Mononuclear cell (primary cell): Measurements from ENCODE around the gene PHACTR1. TPM values are rescaled to one million over a fixed set of nuclear protein-coding genes. Genes with fewer than 3 reads are reported as not detected.

Source experiments
- H3K27me3 ChIP-seq: 2 replicates; pipeline ENCODE4 v1.6.0; 2011; ENCODE audit warnings: low read length, control low read depth; ENCODE audit not compliant: insufficient read depth
- H3K4me1 ChIP-seq: 2 replicates; pipeline ENCODE4 v1.5.1; 2011; ENCODE audit warnings: mild to moderate bottlenecking, low read length, control low read depth; ENCODE audit not compliant: insufficient read depth
- H3K4me3 ChIP-seq: 2 replicates; pipeline ENCODE4 v1.5.1; 2011; ENCODE audit warnings: mild to moderate bottlenecking, low read length, moderate library complexity
- H3K9me3 ChIP-seq: 2 replicates; pipeline ENCODE4 v1.5.1; 2011; ENCODE audit warnings: low read depth, mild to moderate bottlenecking, control low read depth, low read length
- total RNA-seq: library from RNA; depleted of rRNA; stranded (reverse); fragments of >200 nt; gene quantifications from one replicate; pipeline ENCODE4 v1.2.3, GENCODE V29; 2012

Gene PHACTR1
- total RNA-seq, 1 donor, result 81.6 TPM

GRCh38 chr6:13272131-13273046 lies 555.8 kb downstream of the PHACTR1 start:
- Histone ChIP-seq H3K4me3 (peak overlapping the region; percentile 59), H3K9me3 (no peaks in the 10 kb centered on the region), H3K27me3 (no peaks in the 10 kb centered on the region), H3K4me1 (peaks cover 86% of the 10 kb centered on the region)

GRCh38 chr6:13273202-13273930 lies 556.8 kb downstream of the PHACTR1 start:
- Histone ChIP-seq H3K9me3 (no peaks in the 10 kb centered on the region), H3K4me3 (peak overlapping the region; percentile 59), H3K27me3 (no peaks in the 10 kb centered on the region), H3K4me1 (peaks cover 86% of the 10 kb centered on the region)

DNA sequence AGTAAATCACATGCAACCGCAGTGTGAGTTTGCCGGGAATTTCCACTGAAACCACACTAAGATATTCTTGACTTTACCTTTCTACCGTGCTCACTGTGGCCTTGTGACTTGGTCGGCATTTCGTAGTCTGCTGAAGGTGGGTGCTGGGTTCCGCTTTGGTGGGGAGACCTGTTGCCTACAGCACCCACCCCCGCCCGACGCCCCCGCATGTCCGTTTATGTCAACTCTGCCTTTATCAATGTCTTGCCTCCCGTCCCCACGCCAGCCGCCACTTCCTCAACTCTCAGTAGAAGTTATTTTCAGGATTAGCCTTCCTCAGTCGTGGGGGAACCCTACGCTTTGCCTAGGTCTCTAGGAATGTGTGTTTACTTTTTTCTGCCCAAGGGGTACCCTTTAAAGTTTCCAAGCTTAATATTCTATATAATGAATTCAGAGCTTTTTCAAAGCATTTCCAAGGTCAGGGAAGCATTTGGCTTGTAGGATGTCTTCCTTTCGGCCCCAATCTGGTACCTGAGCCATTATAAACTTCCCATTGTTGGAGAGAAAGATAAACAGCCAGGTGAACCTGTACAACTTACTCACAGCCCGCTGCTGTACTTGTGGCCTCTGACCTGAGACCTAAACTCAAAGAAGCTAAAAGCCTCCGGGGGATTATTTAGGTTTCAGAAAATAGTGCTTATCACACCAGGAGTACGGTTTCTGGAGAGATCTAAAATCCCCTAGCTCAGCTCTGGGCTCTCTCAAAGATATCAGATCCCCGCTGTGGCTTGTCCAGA lies 557.6 kb downstream of the PHACTR1 start:
- peaks cover 80% of the 10 kb centered on the region for H3K4me1 ChIP-seq
- H3K4me3 ChIP-seq, result peak overlapping the region; percentile 50
- H3K9me3 ChIP-seq, result no peaks in the 10 kb centered on the region
- H3K27me3 ChIP-seq, result no peaks in the 10 kb centered on the region

DNA sequence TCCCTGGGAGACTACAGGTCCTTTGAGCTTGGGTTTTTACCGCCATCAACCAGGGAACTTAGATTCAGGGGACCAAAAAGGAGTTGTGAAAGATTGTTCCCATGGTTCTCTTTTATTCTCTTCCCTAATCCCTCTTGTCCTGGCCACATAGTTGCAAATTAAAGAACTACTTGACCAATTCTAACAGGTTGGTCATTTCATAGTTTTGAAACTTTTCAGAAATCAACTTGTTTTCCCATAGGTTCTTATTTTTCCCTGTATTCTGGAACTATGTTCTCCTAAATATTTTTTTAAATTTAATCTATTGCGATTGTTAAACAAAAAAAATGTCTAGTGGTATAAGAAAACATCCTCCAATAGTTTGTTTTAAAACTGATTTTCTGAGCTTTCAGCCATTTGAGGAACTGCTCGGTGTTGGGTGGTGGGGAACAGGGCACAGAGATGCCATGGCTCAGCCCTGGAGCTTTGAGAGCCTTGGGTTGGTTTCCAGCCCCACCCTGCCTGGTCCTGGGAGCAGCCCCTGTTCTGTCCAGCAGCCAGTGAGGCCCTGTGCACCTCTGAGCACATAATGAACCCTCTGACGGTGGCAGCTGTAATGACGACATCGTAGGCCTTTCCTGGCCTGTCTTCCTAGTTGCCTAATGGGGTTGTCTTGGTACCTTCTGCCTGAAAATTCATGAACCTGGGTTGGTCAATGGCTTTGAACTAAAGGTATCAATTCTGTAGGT lies 558.3 kb downstream of the PHACTR1 start:
- H3K9me3 ChIP-seq, result no peaks in the 10 kb centered on the region
- H3K27me3 ChIP-seq, result no peaks in the 10 kb centered on the region
- peaks cover 78% of the 10 kb centered on the region for H3K4me1 ChIP-seq
- H3K4me3 ChIP-seq, result peak overlapping the region; percentile 50

- Histone ChIP-seq H3K9me3 (no peaks in the 10 kb centered on the region), H3K4me3 (peak overlapping the region; percentile 10), H3K27me3 (no peaks in the 10 kb centered on the region), H3K4me1 (peaks cover 77% of the 10 kb centered on the region)
Measured at GRCh38 chr6:13275435-13275989, 558.9 kb downstream of the PHACTR1 start.

- Histone ChIP-seq H3K4me1 (peaks cover 60% of the 10 kb centered on the region), H3K4me3 (no peak overlapping the region), H3K9me3 (no peaks in the 10 kb centered on the region), H3K27me3 (no peaks in the 10 kb centered on the region)
Measured at GRCh38 chr6:13277231-13277630, 560.7 kb downstream of the PHACTR1 start.

GRCh38 chr6:13278164-13278563 lies 561.6 kb downstream of the PHACTR1 start:
- Histone ChIP-seq H3K9me3 (no peaks in the 10 kb centered on the region), H3K4me3 (no peak overlapping the region), H3K4me1 (peaks cover 51% of the 10 kb centered on the region), H3K27me3 (no peaks in the 10 kb centered on the region)

DNA sequence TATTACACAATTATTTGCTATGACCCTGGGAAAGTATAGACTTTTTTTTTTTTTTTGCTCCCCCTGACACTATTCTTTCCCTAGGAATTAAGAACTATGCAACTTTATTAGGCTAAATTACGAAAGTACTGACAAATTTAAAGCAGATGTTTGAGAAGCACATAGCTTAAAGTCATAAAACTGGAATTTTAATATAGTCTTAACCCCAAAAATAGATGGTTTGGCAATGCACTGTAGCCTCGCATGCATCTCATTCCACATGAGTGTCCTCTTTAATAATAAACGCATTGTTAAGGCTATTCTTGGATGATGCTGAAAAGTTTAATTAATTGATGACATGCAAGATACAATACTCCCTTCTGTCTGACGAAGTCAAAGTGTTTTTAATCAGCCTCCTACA lies 562.4 kb downstream of the PHACTR1 start:
- peaks cover 46% of the 10 kb centered on the region for H3K4me1 ChIP-seq
- H3K27me3 ChIP-seq, result no peaks in the 10 kb centered on the region
- no peak overlapping the region for H3K4me3 ChIP-seq
- no peaks in the 10 kb centered on the region for H3K9me3 ChIP-seq

DNA sequence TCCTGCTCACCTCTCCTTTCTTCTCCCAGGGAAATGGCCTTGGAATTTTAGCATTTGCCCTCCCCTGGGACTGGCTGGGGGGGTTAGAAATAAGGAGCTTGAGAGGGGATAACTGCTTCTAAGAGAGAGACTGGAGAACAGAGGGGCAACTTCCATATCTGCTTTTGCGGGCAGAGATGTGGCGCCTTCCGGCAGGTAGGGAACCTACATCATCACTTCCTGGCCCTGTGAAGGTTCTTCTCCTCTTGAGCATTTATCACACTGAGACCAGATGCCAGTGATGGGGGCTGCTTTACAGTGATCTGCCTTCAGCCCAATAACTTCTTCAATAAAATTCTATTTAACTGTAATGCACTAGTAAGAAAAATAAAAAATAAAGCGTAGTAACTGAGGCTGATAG lies 563.7 kb downstream of the PHACTR1 start:
- Histone ChIP-seq H3K9me3 (no peaks in the 10 kb centered on the region), H3K4me3 (no peak overlapping the region), H3K27me3 (no peaks in the 10 kb centered on the region), H3K4me1 (peaks cover 43% of the 10 kb centered on the region)

- H3K4me3 ChIP-seq, result no peak overlapping the region
- H3K4me1 ChIP-seq, result peaks cover 49% of the 10 kb centered on the region
- H3K9me3 ChIP-seq, result no peaks in the 10 kb centered on the region
- H3K27me3 ChIP-seq, result no peaks in the 10 kb centered on the region
Measured at GRCh38 chr6:13281686-13282085, 565.1 kb downstream of the PHACTR1 start.

DNA sequence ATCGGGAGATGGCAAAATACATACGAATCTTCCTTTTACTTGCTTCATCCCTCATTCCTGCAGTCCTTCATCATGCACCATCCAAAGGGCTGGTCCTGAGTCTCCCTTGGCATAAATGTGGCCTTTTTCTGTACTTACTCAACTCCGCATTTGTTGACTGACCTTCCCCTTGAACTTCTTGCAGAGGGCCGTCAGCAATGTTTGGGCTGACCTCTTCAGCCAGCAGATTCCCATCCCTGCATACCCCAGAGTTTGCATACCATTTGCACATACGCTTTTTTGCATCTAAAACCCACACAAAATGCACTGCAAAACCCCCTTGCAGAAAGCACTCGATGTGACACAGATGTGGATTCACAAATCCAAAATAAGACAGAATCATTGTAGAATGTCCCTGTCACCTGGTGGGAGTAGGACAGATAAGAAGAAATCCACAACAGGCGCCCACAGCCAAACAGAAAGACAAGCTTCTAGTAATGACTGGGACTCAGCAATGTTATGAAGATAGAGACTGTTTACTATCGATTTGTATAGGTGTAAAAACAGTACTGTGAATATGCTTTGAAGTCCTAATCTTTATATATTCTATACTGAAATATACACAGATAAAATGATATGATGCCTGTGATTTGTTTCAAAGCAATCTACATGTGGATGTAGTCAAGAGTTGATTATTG lies 566.0 kb downstream of the PHACTR1 start:
- H3K27me3 ChIP-seq, result no peaks in the 10 kb centered on the region
- H3K4me3 ChIP-seq, result no peak overlapping the region
- H3K9me3 ChIP-seq, result no peaks in the 10 kb centered on the region
- peaks cover 44% of the 10 kb centered on the region for H3K4me1 ChIP-seq

GRCh38 chr6:13283331-13283730 lies 566.8 kb downstream of the PHACTR1 start:
- Histone ChIP-seq H3K27me3 (no peaks in the 10 kb centered on the region), H3K4me1 (peaks cover 36% of the 10 kb centered on the region), H3K4me3 (no peak overlapping the region), H3K9me3 (no peaks in the 10 kb centered on the region)

DNA sequence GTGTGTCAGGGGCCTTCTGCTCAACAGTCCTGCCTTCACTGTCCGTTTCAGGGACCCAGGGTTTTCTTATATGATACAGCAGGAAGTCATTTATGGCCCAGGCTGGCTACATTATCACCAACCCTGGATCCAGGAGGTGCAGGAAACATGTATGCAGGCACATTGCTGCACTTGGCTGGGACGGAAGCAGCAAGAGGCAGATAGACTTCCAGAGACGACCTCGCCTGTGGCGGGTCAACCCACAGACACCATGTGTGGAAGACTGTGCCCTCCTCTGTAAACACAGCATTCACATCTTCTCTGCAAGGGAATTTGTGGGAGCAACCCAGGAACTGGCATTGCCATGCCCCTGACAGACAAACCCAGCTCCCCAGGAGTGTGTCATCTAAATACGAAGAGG lies 568.1 kb downstream of the PHACTR1 start:
- Histone ChIP-seq H3K4me3 (no peak overlapping the region), H3K9me3 (no peaks in the 10 kb centered on the region), H3K27me3 (no peaks in the 10 kb centered on the region), H3K4me1 (peaks cover 31% of the 10 kb centered on the region)

DNA sequence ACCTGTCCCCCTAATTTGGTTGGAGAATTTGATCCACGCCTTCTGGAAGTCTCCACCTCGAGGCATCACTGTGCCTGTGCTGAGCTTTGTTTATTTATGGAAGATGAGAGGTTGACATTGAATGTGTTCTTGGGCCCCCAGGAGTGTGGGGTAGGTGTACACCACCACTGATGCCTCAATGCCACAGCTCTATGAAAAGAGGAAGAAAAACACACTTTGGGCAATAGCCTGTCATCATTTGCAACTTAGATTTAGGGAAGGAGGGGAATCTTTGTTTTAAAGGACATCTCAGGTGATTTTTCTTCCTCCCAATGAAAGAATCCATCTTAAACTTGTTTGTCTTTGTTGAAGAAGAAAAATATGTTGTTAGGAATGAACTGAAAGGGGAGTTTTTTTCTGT lies 569.1 kb downstream of the PHACTR1 start:
- no peaks in the 10 kb centered on the region for H3K9me3 ChIP-seq
- no peak overlapping the region for H3K4me3 ChIP-seq
- no peaks in the 10 kb centered on the region for H3K27me3 ChIP-seq
- peaks cover 24% of the 10 kb centered on the region for H3K4me1 ChIP-seq
